Stimulated activated CD4-positive, alpha-beta T cell treated with anti-CD3 and anti-CD28 coated beads, Interleukin-2, amount 100 ng/mL, for 4 hours (primary cell): ENCODE measurements around the gene SLC22A4.
A peak's percentile ranks its signal among the peaks of the same experiment; 100 is the strongest.

ENCODE experiments used
- DNase-seq: peaks from one replicate; pipeline ENCODE4 v3.0.0-alpha.2; 2020; ENCODE audit warnings: low read depth

SLC22A4 gene

DNA sequence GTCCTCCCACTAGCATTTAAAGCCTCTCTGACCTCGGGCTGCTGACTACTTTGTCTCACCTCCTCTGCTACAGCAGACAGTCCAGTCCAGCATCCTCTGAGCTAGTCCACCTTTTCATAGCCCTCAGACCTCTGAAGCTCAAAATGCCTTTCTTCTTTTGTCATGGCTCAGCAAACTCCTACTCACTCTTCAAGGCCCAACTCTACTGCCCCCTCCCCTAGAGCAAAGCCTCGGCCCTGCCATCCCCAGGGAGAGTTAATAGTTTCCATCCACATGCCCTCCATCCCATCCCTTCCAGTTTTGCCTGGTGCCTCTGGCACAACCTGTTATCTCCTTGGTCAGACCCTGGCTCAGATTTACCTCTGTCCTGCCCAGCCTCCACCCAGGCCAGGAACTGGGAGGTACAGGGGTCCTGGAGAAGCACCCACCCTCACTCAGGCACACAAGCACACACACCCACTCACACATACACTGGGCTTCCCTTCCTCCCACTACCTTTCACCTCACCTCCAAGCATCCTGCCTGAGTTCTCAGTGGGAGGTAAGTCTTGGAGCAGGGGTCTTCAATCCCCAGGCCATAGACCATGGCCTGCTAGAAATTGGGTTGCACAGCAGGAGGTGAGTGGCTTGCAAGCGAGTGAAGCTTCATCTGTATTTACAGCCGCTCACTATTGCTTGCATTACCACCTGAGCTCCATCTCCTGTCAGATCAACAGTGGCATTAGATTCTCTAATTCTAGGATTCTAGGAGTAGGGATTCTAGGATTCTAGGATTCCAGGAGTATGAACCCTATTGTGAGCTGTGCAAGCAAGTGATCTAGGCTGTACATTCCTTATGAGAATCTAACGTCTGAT is 18.6 kb upstream of the SLC22A4 start:
- DNase-seq: no peak

DNA sequence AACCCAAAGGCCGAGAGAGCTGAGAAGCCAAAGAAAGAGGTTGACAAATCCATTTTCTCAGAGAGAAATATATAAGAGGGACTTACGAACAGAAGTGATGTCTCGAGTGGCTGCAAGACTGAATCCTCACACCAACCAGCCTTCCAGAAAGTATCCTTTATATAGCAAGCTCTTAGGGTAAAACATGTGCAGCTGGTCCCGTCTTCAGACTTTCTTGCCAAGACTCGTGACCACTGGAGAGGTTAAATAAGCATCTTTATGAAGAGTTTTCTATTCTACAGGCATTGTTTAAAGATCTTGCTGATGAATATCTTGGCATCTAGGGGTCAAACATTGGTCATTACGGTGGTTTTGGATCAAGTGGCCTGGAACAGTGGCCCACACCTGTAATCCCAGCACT is 16.9 kb upstream of the SLC22A4 start:
- no peak for DNase-seq

DNA sequence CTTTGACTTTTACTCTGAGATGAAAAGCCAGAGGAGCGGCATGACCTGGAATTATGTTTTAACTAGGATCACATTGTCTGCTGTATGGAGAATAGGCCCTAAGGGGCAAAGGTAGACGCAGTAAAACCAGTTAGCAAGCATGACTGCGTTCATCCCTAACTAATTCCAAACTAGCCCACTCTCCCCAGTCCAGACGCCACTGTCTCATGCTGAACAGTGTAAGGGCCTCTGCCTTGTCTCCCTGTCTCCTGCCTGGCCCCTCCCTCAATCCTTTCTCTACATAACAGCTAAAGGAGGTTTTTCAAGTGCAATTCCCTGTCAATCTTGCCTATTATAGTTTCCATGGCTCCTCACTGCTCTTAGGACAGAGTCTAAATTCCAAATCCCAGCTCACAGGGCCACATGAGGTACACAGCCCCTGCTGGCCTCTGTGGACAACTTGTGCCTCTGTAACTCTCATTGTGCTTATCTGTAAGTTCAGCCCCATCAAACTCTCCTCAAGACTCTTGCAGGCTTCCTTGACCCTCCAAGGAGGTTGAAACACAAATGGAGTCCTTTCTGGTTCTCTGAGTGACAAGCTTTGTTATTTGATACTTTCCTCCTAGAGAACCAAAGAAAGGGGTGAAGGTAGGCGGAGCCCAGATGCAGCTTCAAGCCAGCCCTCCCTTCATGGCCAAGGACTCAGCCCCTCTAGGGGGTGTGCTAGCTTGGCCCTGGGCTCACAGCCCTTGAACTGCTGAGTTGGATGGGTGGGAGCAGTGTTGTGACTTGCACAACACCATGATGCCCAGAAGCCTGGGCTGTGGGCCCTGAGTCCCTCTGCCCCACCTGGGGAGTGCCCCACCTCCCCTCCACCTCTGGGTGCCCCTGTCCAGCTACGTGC is 16.0 kb upstream of the SLC22A4 start:
- DNase-seq: no peak

DNA sequence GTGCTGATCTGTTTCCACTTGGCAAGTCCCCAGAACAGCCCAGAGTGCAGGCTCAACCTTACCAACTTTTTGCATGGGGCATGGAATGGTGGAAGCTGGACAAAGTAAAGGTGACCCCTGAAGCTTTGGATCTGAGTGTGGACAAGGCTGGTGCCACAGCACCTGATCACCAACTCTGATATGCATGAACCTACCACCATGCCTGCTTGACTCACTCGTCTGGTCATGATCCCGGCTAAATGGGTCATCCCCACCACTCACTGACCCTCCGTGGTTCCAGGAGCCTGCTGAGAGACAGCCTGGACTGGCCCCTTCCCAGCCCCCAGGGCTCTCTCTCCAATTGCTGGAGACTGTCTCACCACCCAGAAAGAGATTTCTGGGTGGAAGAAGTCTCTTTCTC is 14.4 kb upstream of the SLC22A4 start:
- no peak for DNase-seq

DNA sequence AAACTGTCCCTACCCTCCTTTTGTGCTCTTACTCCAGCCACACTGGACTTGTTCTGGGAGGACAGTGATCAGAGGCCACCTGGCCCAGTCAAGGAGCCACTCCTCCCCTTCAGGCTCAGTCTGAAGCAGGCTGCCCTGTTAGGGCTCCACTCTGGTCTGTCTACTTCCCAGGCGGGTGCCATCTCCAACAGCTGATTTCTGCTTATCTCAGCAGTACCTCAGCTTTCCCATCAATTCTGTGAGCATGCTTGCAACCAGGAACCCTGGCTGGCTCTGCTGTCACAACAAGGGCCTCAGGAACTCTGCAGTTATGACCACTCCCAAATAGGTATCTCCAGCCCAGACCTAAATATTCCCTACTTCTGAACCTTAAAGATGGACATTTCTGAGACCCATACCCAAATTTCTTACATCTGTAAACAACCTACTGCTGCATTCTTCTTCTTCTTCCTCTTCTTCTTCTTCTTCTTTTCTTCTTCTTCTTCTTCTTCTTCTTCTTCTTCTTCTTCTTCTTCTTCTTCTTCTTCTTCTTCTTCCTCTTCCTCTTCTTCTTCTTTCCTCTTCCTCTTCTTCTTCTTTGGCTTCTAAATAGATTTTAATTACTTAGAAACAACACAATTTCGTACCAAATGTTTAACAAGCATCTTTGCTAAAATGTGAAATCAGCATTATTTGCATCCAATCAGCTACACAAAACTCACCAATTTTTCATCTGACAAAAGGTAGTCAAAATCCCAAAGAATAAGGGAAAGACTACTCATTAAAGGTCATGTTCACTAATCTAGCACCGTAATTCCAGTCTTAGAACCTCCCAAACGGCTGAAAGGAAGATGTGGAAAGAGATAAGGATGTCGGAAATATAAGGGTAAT is 13.6 kb upstream of the SLC22A4 start:
- DNase-seq: no peak

DNA sequence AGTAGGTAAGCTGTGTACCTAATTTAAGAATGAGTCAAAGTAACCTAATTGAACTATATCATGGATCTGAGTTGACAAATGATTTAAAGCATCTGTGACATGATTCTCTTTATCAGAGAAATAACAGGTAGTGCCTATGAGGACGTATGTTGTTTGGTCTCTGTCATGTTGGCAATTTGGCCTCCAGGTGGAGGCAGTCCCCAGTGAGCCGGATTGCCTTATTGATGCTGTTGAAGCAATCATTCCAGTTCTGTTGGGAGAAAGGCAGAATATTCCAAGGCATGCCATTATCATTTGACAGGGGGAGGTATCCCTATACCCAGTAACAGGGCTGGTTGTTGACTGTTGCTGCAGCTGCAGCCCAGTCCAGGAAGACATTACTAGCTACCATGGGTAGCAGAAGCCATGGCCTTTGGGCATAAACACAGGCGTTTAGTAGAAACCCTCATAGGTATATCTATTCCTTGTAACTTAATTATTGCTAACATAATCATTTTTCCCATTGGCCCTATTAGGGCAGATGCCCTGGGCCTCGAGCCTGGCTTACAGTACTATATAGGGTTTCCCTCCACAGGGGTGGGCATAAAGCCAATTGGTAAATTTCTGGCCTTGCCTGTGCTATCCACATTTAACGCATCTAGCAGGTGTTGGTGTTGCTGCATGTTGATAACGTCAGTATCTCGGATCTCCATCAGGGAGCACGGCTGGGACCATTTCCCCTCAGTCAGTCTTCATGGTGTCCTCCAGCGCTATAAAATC is 12.2 kb upstream of the SLC22A4 start:
- no peak for DNase-seq

DNA sequence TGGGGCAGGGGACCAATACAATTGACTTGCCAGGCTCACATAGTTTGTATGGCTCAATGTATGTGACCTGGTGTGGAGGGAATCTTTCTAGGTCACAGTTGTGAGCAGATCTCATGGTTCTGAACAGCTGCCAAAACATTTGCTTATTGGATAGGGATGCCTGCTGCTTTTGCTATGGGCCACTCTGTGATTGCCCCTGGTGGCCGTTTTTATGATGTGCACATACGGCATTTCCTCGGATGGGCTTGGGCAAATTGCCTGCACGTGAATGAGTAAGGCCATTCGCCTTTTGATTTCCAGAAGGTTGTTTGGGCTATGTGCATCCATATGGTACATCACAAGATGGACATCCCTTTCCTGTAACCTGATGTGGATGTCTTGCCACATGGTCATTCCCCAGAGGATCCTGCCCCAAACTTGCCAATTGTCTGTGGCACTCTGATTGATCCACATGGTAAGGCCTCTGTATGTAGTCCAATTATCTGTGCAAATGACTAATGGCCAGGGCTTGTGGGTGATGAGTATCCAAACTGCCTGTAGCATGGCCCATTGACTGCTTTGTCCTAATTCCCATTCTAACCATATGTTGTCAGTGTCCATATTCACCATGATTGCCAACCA is 10.7 kb upstream of the SLC22A4 start:
- no peak for DNase-seq

DNA sequence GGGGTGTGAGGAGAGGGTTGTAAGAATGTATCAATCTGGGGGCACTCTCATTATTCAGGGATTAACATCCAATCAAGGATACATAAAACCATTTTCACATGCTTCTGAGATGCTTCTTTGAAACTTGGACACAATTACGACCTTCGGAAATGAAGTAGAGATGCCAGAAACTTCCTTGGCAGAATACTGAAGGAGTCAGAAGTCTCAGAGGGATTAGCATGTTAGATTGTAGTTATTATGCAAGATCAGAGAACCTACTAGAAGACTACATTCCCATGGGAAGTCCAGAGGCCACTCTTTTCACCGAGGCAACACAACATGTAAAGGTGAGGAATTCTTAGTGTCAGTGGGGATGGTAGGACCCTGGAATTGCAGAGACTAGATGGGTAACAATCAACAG is 5.1 kb upstream of the SLC22A4 start:
- DNase-seq: no peak

DNA sequence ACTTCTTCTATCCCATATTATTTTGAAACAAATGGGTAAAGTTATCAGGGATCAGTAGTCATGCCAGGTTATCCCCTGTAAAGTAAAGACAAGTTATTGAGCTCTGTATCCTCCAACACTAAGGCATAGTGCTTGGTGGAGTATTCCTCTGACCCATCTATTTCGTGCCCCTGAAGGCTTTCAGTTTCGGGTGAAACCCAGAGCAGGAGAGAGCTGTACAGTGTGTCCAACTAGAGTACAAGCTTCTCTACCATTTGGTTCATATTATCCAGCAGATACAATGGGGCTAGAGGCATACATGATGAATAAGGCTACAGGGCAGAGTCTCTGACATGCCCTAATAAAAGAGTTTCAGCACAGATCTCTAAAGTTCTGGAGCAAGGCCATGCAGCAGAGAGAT is 3.2 kb upstream of the SLC22A4 start:
- no peak for DNase-seq

DNA sequence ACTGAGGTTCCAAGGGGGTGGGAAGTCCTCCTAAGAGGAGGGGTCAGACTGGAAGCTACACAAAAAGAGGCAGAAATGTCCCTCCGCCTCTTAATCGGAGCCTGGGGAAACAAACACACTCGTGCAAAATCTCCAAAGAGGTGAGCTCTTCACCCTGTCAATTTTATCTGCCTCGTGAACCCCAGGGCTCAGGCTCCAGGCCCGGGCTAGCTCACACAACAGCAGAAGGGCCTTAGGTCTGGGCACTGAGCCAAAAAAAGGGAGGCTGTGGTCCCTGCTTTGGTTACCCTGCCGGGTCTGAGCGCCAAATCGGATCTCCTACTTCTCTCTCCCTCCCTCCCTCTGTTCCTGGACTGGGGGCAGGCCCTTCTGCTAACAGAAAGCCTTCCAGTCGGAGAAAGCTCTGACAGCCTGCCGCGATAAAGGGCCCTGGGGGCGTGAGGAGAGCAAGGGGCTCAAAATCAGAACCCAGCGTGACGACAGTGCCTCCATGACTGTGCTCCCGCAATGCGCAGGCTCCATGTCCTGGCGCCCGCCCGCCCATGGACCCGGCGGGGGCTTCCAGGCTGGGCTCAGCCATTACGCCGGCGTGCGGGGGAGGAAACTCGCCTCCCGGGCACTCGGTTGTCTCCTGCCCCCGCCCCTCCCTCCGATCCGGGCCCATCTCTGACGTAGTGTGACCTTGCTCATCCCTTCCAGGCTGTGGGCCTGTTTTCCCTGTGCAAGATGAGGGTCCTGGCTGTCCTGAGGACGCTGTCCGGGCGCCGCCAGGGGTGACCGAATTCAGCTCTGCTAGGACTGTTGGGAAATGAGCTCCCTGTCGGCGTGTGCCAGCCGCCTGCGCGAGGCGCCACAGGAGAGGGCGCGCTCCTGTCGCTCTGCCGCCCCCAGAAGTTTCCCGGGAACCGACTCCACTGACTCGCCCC is 865 bp upstream of the SLC22A4 start:
- DNase-seq: peak; percentile 71

DNA sequence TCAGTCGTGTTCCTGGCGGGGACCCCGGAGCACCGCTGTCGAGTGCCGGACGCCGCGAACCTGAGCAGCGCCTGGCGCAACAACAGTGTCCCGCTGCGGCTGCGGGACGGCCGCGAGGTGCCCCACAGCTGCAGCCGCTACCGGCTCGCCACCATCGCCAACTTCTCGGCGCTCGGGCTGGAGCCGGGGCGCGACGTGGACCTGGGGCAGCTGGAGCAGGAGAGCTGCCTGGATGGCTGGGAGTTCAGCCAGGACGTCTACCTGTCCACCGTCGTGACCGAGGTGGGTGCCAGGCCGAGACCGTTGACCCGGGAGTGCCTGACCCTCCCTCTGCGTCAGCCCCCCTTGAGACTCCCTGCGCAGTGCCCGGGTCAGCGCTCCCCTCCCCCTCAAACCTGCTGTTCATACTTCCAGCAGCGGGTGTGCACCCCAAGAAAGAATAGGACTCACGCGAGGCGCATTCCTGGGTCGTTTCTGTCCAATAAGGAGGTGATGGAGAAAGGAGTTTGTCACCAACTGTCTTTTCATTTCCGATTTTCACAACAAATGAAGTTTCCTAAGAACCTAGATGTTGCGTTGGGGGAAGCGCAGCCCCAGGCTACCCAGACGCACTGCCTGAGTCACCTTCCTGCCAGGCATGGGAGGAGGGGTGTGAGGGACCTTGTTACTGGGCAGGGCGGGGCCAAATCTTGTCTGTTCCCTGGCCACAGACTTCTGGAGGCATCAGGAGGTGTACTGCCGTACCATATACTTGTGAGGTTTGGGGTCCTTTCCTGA is 722 bp downstream of the SLC22A4 start:
- peak; percentile 74 for DNase-seq

DNA sequence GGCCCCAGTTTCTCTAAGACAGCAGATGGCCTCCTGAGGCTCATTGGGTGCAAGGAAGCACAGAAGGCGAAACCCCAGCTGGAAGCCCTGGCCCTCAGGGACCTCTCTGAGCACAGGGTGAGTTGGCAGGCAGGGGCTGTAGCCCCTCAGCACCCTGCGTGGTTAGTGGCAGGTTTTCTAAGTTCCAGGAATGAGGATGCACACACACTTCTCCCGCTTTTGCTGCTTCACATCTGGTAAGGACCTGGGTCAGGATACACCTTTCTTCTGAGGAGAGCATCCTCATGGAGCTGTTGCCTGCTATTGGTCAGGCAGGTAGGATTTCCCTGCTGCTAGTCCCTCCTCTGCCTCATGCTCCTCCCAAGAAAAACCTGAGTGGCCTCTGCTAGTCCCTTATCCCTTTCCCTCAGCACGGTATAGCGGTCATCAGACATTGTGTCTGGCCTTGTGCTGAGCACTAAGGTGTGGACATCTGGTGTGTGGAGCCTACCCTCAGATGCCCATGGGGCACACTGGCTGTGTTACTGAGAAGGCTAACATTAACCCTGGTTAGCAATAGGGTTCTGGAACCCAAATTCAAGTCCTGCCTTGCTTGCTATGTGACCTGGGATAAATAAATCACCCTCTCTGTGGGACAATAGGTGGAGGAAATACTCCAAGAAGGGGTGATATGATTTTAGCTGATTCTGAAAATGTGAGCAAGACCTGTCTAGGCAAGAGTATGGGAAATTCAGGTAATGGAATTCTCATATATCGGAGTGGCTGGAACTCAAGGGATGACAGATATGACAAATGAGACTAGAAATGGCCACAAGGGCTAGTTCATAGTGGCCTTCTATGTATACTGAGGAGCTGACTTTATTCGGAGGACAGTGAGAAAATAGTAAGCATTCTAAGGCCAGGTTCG is 1.6 kb downstream of the SLC22A4 start:
- DNase-seq: no peak

DNA sequence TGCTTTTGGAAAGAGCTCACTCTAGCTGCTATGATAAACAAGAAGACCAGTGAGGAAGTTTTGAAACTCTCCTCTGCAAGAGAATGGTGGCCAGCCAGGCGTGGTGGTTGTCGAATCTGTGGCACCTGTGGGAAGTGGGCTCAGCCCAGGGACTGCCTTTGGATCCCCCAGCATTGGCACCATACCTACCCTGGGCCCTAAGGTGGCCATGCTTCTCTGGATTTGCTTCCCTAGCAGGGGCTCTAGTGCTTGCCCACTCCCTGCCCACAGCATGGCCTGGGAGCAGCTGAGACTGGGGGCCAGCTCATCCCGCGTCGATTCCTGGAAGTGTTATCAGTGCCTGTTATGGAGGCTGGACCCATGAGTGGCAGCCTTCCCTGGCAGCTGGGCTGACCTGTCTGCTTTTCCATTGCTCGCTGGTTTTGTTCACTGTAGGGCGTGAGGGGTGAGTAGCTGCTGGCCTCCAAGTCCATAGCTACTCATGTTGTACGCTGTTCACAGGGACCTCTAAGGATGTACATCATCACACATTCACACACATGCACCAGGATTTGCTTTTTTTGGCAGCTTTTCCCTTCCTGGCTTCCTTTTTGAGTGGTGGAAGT is 2.3 kb downstream of the SLC22A4 start:
- DNase-seq: no peak

DNA sequence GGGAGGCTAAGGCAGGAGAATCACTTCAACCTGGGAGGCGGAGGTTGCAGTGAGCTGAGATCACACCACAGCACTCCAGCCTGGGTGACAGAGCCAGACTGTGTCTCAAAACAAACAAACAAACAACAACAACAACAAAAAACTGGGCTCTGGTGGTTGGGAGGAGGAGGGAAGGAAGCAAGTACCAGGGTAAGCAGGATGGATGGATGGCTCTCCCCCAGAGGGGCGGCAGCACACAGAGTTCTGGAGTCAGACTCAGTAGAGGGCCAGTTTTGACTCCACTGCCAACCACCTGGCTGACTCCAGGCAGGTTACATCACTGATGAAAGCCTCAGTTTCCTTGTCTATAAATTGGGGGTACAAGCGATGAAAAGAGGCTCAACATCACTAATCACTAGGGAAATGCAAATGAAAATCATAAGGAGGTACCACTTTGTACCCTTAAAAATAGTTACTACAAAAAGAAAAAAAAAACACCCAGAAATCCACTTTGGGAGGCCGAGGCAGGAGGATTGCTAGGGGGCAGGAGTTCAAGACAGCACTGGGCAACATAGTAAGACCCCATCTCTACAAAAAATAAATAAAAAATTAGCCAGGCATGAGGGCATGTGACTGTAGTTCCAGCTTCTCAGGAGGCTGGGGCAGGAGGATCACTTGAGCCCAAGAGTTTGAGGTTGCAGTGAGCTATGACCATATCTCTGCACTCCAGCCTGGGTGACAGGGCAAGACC is 3.2 kb downstream of the SLC22A4 start:
- no peak for DNase-seq

DNA sequence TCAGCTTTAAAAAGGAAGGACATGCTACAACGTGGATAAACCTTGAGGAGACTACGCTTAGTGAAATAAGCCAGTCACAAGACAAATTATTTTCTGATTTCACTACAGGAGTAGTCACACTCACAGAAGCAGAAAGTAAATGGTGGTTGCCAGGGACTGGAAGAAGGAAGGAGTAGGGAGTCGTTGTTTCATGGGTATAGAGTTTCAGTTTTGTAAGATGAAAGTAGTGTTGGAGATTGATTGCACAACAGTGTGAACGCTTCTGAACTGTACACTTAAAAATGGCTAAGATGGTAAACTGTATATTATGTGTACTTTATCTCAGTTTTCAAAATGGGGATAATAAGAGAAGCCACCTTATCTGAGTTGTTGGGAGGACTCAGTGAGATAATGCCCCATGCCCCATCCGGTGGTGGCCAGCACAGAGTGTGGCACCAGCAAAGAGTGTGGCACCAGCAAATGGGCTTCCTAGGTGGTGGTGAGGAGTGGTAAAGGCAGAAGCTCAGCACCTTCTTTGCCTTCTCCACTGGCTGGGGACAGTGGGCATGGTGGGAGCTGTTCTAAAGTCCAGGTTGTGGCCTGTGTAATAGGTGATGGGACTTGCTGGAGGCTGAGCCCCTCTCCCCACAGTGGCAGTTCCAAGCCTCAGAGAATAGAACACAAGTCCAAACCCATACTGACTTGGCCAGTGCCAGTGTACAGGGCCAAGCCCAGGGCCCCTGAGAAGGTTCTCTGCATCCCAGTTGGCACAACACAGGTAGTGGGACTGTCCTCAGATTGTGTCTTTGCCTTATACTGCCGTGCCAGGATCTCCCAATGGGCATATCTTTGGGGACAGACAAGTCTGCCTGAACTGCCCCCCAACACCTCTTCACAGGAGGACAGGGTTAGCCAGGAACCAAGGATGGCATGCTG is 4.4 kb downstream of the SLC22A4 start:
- no peak for DNase-seq

DNA sequence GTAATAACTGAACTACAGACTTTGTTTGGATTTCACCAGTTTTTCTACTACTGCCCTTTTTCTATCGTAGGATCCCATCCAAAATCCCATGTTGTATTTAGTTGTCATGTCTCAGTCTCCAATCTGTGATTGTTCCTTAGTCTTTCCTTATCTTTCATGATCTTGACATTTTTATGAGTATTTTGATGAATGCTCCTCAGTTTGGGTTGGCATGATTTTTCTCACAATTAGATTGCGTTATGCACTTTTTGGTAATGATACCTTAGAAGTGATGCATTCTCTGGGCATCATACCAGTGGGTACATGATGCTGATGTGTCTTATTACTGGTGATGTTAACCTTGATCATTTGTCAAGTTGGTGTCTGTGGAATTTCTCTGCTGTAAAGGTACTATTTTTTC is 5.7 kb downstream of the SLC22A4 start:
- DNase-seq: no peak
